Jurkat, Clone E6-1 (cell line): ENCODE data around the gene KIF17.

Experiments used
- DNase-seq: peaks from one replicate; pipeline ENCODE4 v3.0.0-alpha.2; 2011; ENCODE audit warnings: low read depth, low spot score
- H3K4me3 ChIP-seq: 2 replicates; pipeline ENCODE4 v1.5.1; 2011; ENCODE audit warnings: mild to moderate bottlenecking, low read length, control low read depth, moderate library complexity

The KIF17 gene

GRCh38 chr1:20716232-20716631 lies 1.6 kb downstream of the KIF17 start:
- no peak for DNase-seq
- no peak overlapping the region for H3K4me3 ChIP-seq

- DNase-seq: no peak
- H3K4me3 ChIP-seq: no peak overlapping the region
Observed at GRCh38 chr1:20715406-20715805, 2.4 kb downstream of the KIF17 start.

- no peak for DNase-seq
- no peak overlapping the region for H3K4me3 ChIP-seq
Observed at GRCh38 chr1:20713440-20713839, 4.4 kb downstream of the KIF17 start.

GRCh38 chr1:20712215-20712577 lies 5.6 kb downstream of the KIF17 start:
- DNase-seq: no peak
- H3K4me3 ChIP-seq: no peak overlapping the region

- no peak overlapping the region for H3K4me3 ChIP-seq
- DNase-seq: no peak
Observed at GRCh38 chr1:20711285-20712214, 6.3 kb downstream of the KIF17 start.

GRCh38 chr1:20710469-20711284 lies 7.1 kb downstream of the KIF17 start:
- H3K4me3 ChIP-seq: no peak overlapping the region
- no peak for DNase-seq

GRCh38 chr1:20709868-20710267 lies 7.9 kb downstream of the KIF17 start:
- H3K4me3 ChIP-seq: no peak overlapping the region
- DNase-seq: no peak

GRCh38 chr1:20708891-20709290 lies 8.9 kb downstream of the KIF17 start:
- H3K4me3 ChIP-seq: no peak overlapping the region
- no peak for DNase-seq

GRCh38 chr1:20708057-20708456 lies 9.8 kb downstream of the KIF17 start:
- no peak for DNase-seq
- no peak overlapping the region for H3K4me3 ChIP-seq

- no peak for DNase-seq
- no peak overlapping the region for H3K4me3 ChIP-seq
Observed at GRCh38 chr1:20706841-20707240, 11.0 kb downstream of the KIF17 start.

GRCh38 chr1:20705203-20705755 lies 12.5 kb downstream of the KIF17 start:
- DNase-seq: peak; percentile 88

GRCh38 chr1:20704390-20705202 lies 13.2 kb downstream of the KIF17 start:
- DNase-seq: no peak
- H3K4me3 ChIP-seq: no peak overlapping the region

More at GRCh38 chr1:20705203-20705755, 12.5 kb downstream of the KIF17 start:
- H3K4me3 ChIP-seq: no peak overlapping the region

GRCh38 chr1:20703124-20703756 lies 14.6 kb downstream of the KIF17 start:
- DNase-seq: no peak
- H3K4me3 ChIP-seq: no peak overlapping the region

- no peak for DNase-seq
- H3K4me3 ChIP-seq: no peak overlapping the region
Observed at GRCh38 chr1:20702416-20702815, 15.4 kb downstream of the KIF17 start.

- no peak overlapping the region for H3K4me3 ChIP-seq
- DNase-seq: no peak
Observed at GRCh38 chr1:20701847-20702246, 16.0 kb downstream of the KIF17 start.

GRCh38 chr1:20701446-20701845 lies 16.4 kb downstream of the KIF17 start:
- no peak for DNase-seq
- no peak overlapping the region for H3K4me3 ChIP-seq

- no peak overlapping the region for H3K4me3 ChIP-seq
- no peak for DNase-seq
Observed at GRCh38 chr1:20700636-20701215, 17.1 kb downstream of the KIF17 start.

- DNase-seq: no peak
- H3K4me3 ChIP-seq: no peak overlapping the region
Observed at GRCh38 chr1:20699558-20699957, 18.2 kb downstream of the KIF17 start.
